Activated naive CD4-positive, alpha-beta T cell treated with anti-CD3 and anti-CD28 coated beads, Interleukin-2, amount 50 U/mL, for 72 hours (primary cell): ENCODE results near the gene HYOU1. TPM values are rescaled to one million over a fixed set of nuclear protein-coding genes. Genes with fewer than 3 reads are reported as not detected.

Experiments
- total RNA-seq, 2 donors: library from RNA; stranded (reverse); gene quantifications; one replicate each; pipeline ENCODE4 v1.2.3, GENCODE V29; 2022

Gene HYOU1
- total RNA-seq, 2 donors from 2014 or later = 71.7 to 117 TPM

Other genes with a start within 250 kb of the HYOU1 start
- 10 to 100 TPM in 1 of 2 donors, 1 to 10 TPM in 1; 9.3 to 25.9 TPM for gene CXCR5, start 173.3 kb downstream of the HYOU1 start, total RNA-seq
- gene BCL9L, start 131.3 kb downstream of the HYOU1 start, total RNA-seq = 10 to 100 TPM; 46.6 to 57.4 TPM
- 1 to 10 TPM in 1 of 2 donors, under 1 TPM in 1; 0.80 to 2.0 TPM for gene UPK2, start 100.9 kb downstream of the HYOU1 start, total RNA-seq
- gene FOXR1, start 85.4 kb downstream of the HYOU1 start, total RNA-seq = not detected
- 10 to 100 TPM; 39.0 to 60.1 TPM for gene CENATAC, start 59.1 kb downstream of the HYOU1 start, total RNA-seq
- 1,000 to 10,000 TPM; 1,843 to 2,330 TPM for gene RPS25, start 38.9 kb downstream of the HYOU1 start, total RNA-seq
- 100 to 1,000 TPM in 1 of 2 donors, 10 to 100 TPM in 1; 67.3 to 123 TPM for gene TRAPPC4, start 38.4 kb downstream of the HYOU1 start, total RNA-seq
- 10 to 100 TPM; 22.3 to 33.4 TPM for gene SLC37A4, start 26.3 kb downstream of the HYOU1 start, total RNA-seq
- gene VPS11, start 10.6 kb upstream of the HYOU1 start, total RNA-seq = 10 to 100 TPM; 26.6 to 42.2 TPM
- gene HMBS, start 27.7 kb upstream of the HYOU1 start, total RNA-seq = 10 to 100 TPM; 20.0 to 35.7 TPM
- gene DPAGT1, start 44.6 kb upstream of the HYOU1 start, total RNA-seq = 10 to 100 TPM; 74.7 to 79.9 TPM
- gene C2CD2L, start 50.1 kb upstream of the HYOU1 start, total RNA-seq = 10 to 100 TPM; 19.1 to 43.2 TPM
- gene HINFP, start 64.4 kb upstream of the HYOU1 start, total RNA-seq = 10 to 100 TPM; 38.0 to 53.3 TPM
- gene ABCG4, start 91.8 kb upstream of the HYOU1 start, total RNA-seq = under 1 TPM; 0.12 to 0.25 TPM
- 10 to 100 TPM; 13.5 to 21.8 TPM for gene NLRX1, start 111.5 kb upstream of the HYOU1 start, total RNA-seq
- under 1 TPM; 0.23 to 0.30 TPM for gene NHERF4, start 128.3 kb upstream of the HYOU1 start, total RNA-seq
- 10 to 100 TPM; 32.3 to 50.0 TPM for gene CBL, start 149.1 kb upstream of the HYOU1 start, total RNA-seq